ENCODE results near the gene SYNDIG1. TPM values are rescaled to one million over a fixed set of nuclear protein-coding genes. Genes with fewer than 3 reads are reported as not detected.

Gene SYNDIG1
- total RNA-seq, 4 donors from 2014 or later = 0.27 to 0.32 TPM; not detected in 2

DNA sequence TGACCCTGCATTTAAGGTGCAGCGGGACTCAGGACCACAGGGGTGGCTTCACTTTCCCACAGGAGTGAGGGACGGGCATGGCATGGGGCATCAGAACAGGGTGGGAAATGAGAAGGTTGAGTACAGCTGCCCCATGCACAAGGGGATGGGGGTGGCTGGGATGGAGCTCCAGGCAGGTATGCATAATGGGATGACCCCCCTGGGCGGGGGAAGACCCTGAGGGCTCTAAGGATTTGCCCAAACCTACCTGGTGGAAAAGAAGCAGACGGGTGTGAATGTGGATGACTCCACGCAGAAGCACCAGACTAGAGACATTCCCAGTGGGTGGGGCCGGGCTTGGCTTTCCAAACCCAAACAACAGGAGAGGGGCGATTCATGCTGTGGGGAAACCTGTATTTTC, 200.3 kb downstream of the SYNDIG1 start:
- TF ChIP-seq EP300 (IDR thresholded peaks at IDR 0.05; ENCODE audit: low read depth) = no peak
- TF ChIP-seq, protein P1, sequence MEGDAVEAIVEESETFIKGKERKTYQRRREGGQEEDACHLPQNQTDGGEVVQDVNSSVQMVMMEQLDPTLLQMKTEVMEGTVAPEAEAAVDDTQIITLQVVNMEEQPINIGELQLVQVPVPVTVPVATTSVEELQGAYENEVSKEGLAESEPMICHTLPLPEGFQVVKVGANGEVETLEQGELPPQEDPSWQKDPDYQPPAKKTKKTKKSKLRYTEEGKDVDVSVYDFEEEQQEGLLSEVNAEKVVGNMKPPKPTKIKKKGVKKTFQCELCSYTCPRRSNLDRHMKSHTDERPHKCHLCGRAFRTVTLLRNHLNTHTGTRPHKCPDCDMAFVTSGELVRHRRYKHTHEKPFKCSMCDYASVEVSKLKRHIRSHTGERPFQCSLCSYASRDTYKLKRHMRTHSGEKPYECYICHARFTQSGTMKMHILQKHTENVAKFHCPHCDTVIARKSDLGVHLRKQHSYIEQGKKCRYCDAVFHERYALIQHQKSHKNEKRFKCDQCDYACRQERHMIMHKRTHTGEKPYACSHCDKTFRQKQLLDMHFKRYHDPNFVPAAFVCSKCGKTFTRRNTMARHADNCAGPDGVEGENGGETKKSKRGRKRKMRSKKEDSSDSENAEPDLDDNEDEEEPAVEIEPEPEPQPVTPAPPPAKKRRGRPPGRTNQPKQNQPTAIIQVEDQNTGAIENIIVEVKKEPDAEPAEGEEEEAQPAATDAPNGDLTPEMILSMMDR (IDR thresholded peaks at IDR 0.05) = no peak
- TF ChIP-seq POLR2AphosphoS5 (IDR thresholded peaks at IDR 0.05) = no peak
- TF ChIP-seq POLR2A (IDR thresholded peaks at IDR 0.05) = no peak
- intact Hi-C loops (cut with DNase I; ENCODE audit: low total_unique reads) = no loop called here
- H3K27ac ChIP-seq = no peak overlapping the region
- in situ Hi-C loops (cut with MboI; ENCODE audit: low pct_ligation_motif_present in 1 of 4, low pct_unique_long_range_greater_than_20kb in 1 of 4, low sequenced_read_pairs in 3 of 4) = no loop called here
- DNase-seq = no peak
- no peaks in the 10 kb centered on the region for H3K36me3 ChIP-seq
- no peak overlapping the region for H3K4me3 ChIP-seq
- no peaks in the 10 kb centered on the region for H3K4me1 ChIP-seq
- H3K9me3 ChIP-seq = no peaks in the 10 kb centered on the region
- no peaks in the 10 kb centered on the region for H3K27me3 ChIP-seq
- 59 to 60% methylated on average over 3 to 7 of the region's 7 CpGs for WGBS, 2 donors (ENCODE audit: low coverage in 1 of 2)

DNA sequence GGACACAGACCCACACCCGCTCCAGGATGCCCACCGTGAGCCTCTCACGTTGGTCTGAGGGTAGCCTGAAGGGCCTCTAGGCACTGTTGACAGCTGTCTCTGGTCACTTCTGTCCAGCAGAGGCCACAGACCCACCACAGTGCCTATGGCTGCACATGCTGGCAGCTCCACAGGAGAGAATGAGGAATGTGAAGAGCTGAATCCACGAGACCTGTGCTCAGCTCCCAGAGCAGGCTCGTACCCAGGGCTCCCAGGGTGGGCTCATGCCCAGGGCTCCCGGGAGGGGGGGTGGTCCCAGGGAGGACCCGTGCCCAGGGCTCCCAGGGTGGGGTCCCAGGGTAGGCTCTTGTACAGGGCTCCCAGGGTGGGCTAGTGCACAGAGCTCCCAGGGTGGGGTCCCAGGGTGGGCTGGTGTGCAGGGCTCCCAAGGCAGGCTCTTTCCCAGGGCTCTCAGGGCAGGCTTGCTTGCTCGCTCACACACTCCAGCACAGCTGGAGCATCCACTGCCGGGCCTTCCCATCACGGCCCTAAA, 201.0 kb downstream of the SYNDIG1 start:
- no peaks in the 10 kb centered on the region for H3K27me3 ChIP-seq
- H3K27ac ChIP-seq = no peak overlapping the region
- TF ChIP-seq EP300 (IDR thresholded peaks at IDR 0.05; ENCODE audit: low read depth) (no peak), POLR2A (IDR thresholded peaks at IDR 0.05) (no peak), POLR2AphosphoS5 (IDR thresholded peaks at IDR 0.05) (no peak)
- TF ChIP-seq, protein P1 (IDR thresholded peaks at IDR 0.05) = no peak
- in situ Hi-C loops (cut with MboI; ENCODE audit: low pct_ligation_motif_present in 1 of 4, low pct_unique_long_range_greater_than_20kb in 1 of 4, low sequenced_read_pairs in 3 of 4) = no loop called here
- no peaks in the 10 kb centered on the region for H3K4me1 ChIP-seq
- intact Hi-C loops (cut with DNase I; ENCODE audit: low total_unique reads) = no loop called here
- no peak for DNase-seq
- 86 to 93% methylated on average over 3 to 10 of the region's 10 CpGs for WGBS, 2 donors (ENCODE audit: low coverage in 1 of 2)
- H3K4me3 ChIP-seq = no peak overlapping the region
- no peaks in the 10 kb centered on the region for H3K9me3 ChIP-seq
- no peaks in the 10 kb centered on the region for H3K36me3 ChIP-seq

DNA sequence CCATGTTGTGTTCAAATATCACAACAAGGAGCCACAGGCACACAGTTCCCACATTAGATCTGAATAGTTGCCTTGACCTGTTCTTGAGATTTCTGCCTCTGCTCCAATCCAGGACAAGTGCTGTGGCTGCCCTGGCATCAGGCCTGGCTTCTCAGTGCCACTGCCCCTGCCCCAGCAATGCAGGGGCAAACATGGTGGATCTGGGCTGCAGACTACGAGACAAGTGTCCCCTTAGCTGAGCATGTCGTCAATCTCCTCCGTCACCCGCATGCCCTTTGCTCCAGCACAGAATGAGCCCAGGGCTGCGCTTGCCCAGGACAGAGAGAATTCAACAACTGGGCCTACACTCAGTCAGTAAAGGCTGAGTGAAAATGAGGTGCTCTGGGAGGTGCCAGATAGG, 201.6 kb downstream of the SYNDIG1 start:
- DNase-seq = no peak
- Histone ChIP-seq H3K36me3 (no peaks in the 10 kb centered on the region), H3K27ac (no peak overlapping the region), H3K9me3 (no peaks in the 10 kb centered on the region), H3K27me3 (no peaks in the 10 kb centered on the region), H3K4me3 (no peak overlapping the region), H3K4me1 (no peaks in the 10 kb centered on the region)
- 86% methylated on average over 5 of the region's 5 CpGs; no CpG with 5 or more reads in 1 of the 2 donors for WGBS, 2 donors (ENCODE audit: low coverage in 1 of 2)
- intact Hi-C loops (cut with DNase I; ENCODE audit: low total_unique reads) = no loop called here
- in situ Hi-C loops (cut with MboI; ENCODE audit: low pct_ligation_motif_present in 1 of 4, low pct_unique_long_range_greater_than_20kb in 1 of 4, low sequenced_read_pairs in 3 of 4) = no loop called here
- TF ChIP-seq POLR2A (IDR thresholded peaks at IDR 0.05) = no peak
- no peak for TF ChIP-seq EP300 (IDR thresholded peaks at IDR 0.05; ENCODE audit: low read depth)
- TF ChIP-seq, protein P1 (IDR thresholded peaks at IDR 0.05) = no peak

DNA sequence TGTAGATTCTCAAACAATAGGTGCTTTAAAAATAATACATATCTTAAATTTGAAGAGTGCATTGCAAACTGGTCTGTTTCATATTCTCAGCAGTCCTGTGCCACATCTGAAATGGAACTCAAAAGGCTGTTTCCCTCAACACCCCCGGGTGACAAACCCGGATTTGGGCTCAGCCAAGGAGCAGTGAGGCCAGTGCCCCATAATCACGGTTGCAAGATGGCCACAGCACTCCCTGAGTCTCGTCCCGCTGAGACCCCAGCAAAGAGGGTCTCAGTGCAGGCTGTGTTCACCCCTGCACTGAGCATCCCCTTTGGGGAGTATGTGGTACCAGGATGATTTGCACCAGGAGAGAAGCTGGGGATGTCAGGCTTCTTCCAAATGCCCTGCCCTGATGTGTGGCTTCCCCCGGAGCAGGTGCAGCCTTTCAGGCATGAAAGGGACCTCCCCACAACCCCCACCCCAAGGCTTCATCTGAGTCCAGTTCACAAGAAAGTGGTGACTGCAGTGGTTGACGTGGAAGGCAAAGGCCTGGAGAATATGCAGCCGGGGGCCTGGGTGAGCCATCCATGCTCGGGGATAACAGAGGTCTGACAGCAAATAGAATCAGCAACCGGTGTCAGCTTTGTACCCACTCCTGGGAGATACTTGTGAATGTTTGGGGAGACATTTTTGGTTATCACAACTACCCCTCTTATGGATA, 202.9 kb downstream of the SYNDIG1 start:
- H3K27ac ChIP-seq = no peak overlapping the region
- no peaks in the 10 kb centered on the region for H3K4me1 ChIP-seq
- TF ChIP-seq POLR2AphosphoS5 (IDR thresholded peaks at IDR 0.05) (no peak), EP300 (IDR thresholded peaks at IDR 0.05; ENCODE audit: low read depth) (no peak), POLR2A (IDR thresholded peaks at IDR 0.05) (no peak)
- TF ChIP-seq, protein P1 (IDR thresholded peaks at IDR 0.05) = no peak
- no peak for DNase-seq
- intact Hi-C loops (cut with DNase I; ENCODE audit: low total_unique reads) = no loop called here
- no peak overlapping the region for H3K4me3 ChIP-seq
- H3K36me3 ChIP-seq = no peaks in the 10 kb centered on the region
- no peaks in the 10 kb centered on the region for H3K27me3 ChIP-seq
- no peaks in the 10 kb centered on the region for H3K9me3 ChIP-seq
- in situ Hi-C loops (cut with MboI; ENCODE audit: low pct_ligation_motif_present in 1 of 4, low pct_unique_long_range_greater_than_20kb in 1 of 4, low sequenced_read_pairs in 3 of 4) = no loop called here
- 80 to 81% methylated on average over 1 to 10 of the region's 10 CpGs for WGBS, 2 donors (ENCODE audit: low coverage in 1 of 2)

All from transverse colon (tissue), 4 donors.